ENCODE data around the gene SLC2A4.

The SLC2A4 gene

DNA sequence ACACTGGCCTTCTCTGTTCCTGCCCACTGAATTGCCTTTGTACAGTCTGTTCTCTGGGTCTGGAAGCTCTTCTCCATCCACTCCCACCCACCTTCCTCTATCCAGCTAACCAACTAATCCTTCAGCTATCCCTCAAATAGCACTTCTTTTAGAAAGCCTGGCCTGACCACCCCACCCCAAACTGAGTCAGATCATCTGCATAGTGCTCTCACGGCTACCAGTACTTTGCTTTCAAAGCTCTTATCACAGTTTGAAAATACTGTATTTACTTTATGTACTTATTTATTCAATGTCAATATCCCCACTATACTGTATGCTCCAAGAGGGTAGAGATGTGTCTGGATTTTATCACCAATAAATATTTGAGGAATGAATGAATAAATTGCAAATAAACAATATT, 14.7 kb upstream of the SLC2A4 start:
- Histone ChIP-seq H3K9me2 (replicated peaks; ENCODE audit: insufficient read depth, low read length) (no peaks in the 10 kb centered on the region), H3K9me3 (ENCODE audit: insufficient read depth, low read length) (no peaks in the 10 kb centered on the region), H3K4me2 (ENCODE audit: low read depth, low read length, poor library complexity, severe bottlenecking) (no peak overlapping the region), H3K79me2 (ENCODE audit: insufficient read depth, low read length) (no peaks in the 10 kb centered on the region), H3K27me3 (ENCODE audit: low read length) (no peaks in the 10 kb centered on the region), H4K20me1 (ENCODE audit: low read depth, low read length) (no peaks in the 10 kb centered on the region), H3F3A (ENCODE audit: insufficient read depth) (no peaks in the 10 kb centered on the region), H3K9ac (ENCODE audit: low read length) (no peak overlapping the region), H2AFZ (ENCODE audit: low read depth, low read length, severe bottlenecking) (no peak overlapping the region), H3K4me3 (ENCODE audit: insufficient read depth, low read length, poor library complexity, severe bottlenecking) (no peak overlapping the region), H3K36me3 (ENCODE audit: low read length) (no peaks in the 10 kb centered on the region), H3K27ac (ENCODE audit: low read depth, low read length) (no peak overlapping the region)
- TF ChIP-seq EZH2phosphoT487 (conservative IDR thresholded peaks at IDR 0.05; ENCODE audit: low read length) (no peak), CTCF (IDR thresholded peaks at IDR 0.05; ENCODE audit: insufficient read depth, low read length, poor library complexity, severe bottlenecking) (no peak)

- no peak overlapping the region for H3K4me2 ChIP-seq (ENCODE audit: low read depth, low read length, poor library complexity, severe bottlenecking)
These were observed 2.1 kb upstream of the SLC2A4 start for GRCh38 chr17:7279448-7279847.

GRCh38 chr17:7280519-7281073, 922 bp upstream of the SLC2A4 start:
- no peaks in the 10 kb centered on the region for H3K36me3 ChIP-seq (ENCODE audit: low read length)
- no peaks in the 10 kb centered on the region for H3K9me3 ChIP-seq (ENCODE audit: insufficient read depth, low read length)
- H2AFZ ChIP-seq (ENCODE audit: low read depth, low read length, severe bottlenecking), result no peak overlapping the region
- H3K27ac ChIP-seq (ENCODE audit: low read depth, low read length), result no peak overlapping the region
- H3K9me2 ChIP-seq (replicated peaks; ENCODE audit: insufficient read depth, low read length), result no peaks in the 10 kb centered on the region
- H3K9ac ChIP-seq (ENCODE audit: low read length), result no peak overlapping the region
- H3K27me3 ChIP-seq (ENCODE audit: low read length), result no peaks in the 10 kb centered on the region
- no peaks in the 10 kb centered on the region for H4K20me1 ChIP-seq (ENCODE audit: low read depth, low read length)
- peak overlapping the region; percentile 54 for H3K4me2 ChIP-seq (ENCODE audit: low read depth, low read length, poor library complexity, severe bottlenecking)
- no peaks in the 10 kb centered on the region for H3K79me2 ChIP-seq (ENCODE audit: insufficient read depth, low read length)
- no peak overlapping the region for H3K4me3 ChIP-seq (ENCODE audit: insufficient read depth, low read length, poor library complexity, severe bottlenecking)
- TF ChIP-seq EZH2phosphoT487 (conservative IDR thresholded peaks at IDR 0.05; ENCODE audit: low read length) (no peak; the same call in 1 of the 2 replicates), CTCF (IDR thresholded peaks at IDR 0.05; ENCODE audit: insufficient read depth, low read length, poor library complexity, severe bottlenecking) (no peak)
- H3F3A ChIP-seq (ENCODE audit: insufficient read depth), result peaks cover 4% of the 10 kb centered on the region; the same call in 1 of the 2 replicates

More at GRCh38 chr17:7279448-7279847, 2.1 kb upstream of the SLC2A4 start:
- Histone ChIP-seq H4K20me1 (ENCODE audit: low read depth, low read length) (no peaks in the 10 kb centered on the region), H3K27ac (ENCODE audit: low read depth, low read length) (no peak overlapping the region), H3K9me3 (ENCODE audit: insufficient read depth, low read length) (no peaks in the 10 kb centered on the region), H3K4me3 (ENCODE audit: insufficient read depth, low read length, poor library complexity, severe bottlenecking) (no peak overlapping the region), H2AFZ (ENCODE audit: low read depth, low read length, severe bottlenecking) (no peak overlapping the region), H3F3A (ENCODE audit: insufficient read depth) (peaks cover 4% of the 10 kb centered on the region; the same call in 1 of the 2 replicates), H3K36me3 (ENCODE audit: low read length) (no peaks in the 10 kb centered on the region), H3K9me2 (replicated peaks; ENCODE audit: insufficient read depth, low read length) (no peaks in the 10 kb centered on the region), H3K9ac (ENCODE audit: low read length) (no peak overlapping the region), H3K27me3 (ENCODE audit: low read length) (no peaks in the 10 kb centered on the region), H3K79me2 (ENCODE audit: insufficient read depth, low read length) (no peaks in the 10 kb centered on the region)
- no peak for TF ChIP-seq EZH2phosphoT487 (conservative IDR thresholded peaks at IDR 0.05; ENCODE audit: low read length)
- TF ChIP-seq CTCF (IDR thresholded peaks at IDR 0.05; ENCODE audit: insufficient read depth, low read length, poor library complexity, severe bottlenecking), result no peak

Measured in SU-DHL-6 (cell line).